ENCODE results near the gene ASPSCR1.

DNA sequence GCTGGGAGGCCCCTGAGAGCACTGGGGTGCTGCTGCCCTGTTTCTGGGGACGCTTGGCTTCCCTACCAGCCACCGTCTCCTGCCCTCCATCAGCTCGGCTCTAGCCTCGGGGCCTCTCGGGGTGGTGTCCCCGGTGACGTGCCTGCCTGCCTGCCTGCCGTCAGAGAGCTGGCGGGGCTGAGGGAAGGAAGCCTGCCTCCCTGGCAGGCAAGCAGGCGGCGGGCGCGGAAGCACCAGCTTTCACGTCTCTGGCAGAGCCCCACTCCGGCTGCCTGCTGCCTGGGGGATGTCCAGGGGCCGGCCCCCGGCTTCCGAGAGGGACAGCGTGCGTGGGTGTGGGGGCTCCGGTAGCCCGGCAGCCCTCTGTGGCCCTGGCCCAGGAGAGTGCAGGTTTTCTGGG, 35.9 kb downstream of the ASPSCR1 start:
- TF ChIP-seq KDM1A (IDR thresholded peaks at IDR 0.05; ENCODE audit: borderline replicate concordance, low read length): no peak
- no peak for TF ChIP-seq CTCF (IDR thresholded peaks at IDR 0.05; ENCODE audit: control extremely low read depth in 1 of 3, insufficient read depth in 1 of 3, low read depth in 1 of 3, low read length in 3 of 3)
- TF ChIP-seq, protein P1, sequence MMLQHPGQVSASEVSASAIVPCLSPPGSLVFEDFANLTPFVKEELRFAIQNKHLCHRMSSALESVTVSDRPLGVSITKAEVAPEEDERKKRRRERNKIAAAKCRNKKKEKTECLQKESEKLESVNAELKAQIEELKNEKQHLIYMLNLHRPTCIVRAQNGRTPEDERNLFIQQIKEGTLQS (IDR thresholded peaks at IDR 0.05; ENCODE audit: insufficient read depth, low read depth, low read length): no peak
- no peak for TF ChIP-seq TAF1 (IDR thresholded peaks at IDR 0.05; ENCODE audit: low read depth, low read length)
- TF ChIP-seq, protein P2, sequence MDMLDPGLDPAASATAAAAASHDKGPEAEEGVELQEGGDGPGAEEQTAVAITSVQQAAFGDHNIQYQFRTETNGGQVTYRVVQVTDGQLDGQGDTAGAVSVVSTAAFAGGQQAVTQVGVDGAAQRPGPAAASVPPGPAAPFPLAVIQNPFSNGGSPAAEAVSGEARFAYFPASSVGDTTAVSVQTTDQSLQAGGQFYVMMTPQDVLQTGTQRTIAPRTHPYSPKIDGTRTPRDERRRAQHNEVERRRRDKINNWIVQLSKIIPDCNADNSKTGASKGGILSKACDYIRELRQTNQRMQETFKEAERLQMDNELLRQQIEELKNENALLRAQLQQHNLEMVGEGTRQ (IDR thresholded peaks at IDR 0.05; ENCODE audit: low read length): no peak
- TF ChIP-seq TCF12 (IDR thresholded peaks at IDR 0.05; ENCODE audit: low read depth, low read length): no peak
- TF ChIP-seq EZH2 (IDR thresholded peaks at IDR 0.05; ENCODE audit: low read depth, low read length, severe bottlenecking): no peak
- no peak for TF ChIP-seq CEBPB (IDR thresholded peaks at IDR 0.05; ENCODE audit: low read depth, low read length)
- TF ChIP-seq RFX5 (IDR thresholded peaks at IDR 0.05; ENCODE audit: borderline replicate concordance, low read depth, low read length): no peak
- TF ChIP-seq ZNF274 (IDR thresholded peaks at IDR 0.05; ENCODE audit: borderline replicate concordance, extremely low read depth, low read length): no peak
- TF ChIP-seq SIX5 (IDR thresholded peaks at IDR 0.05; ENCODE audit: low read depth, low read length): no peak
- TF ChIP-seq BRCA1 (IDR thresholded peaks at IDR 0.05; ENCODE audit: low read depth, low read length): no peak
- no peak for TF ChIP-seq POLR2A (IDR thresholded peaks at IDR 0.05; ENCODE audit: control extremely low read depth in 1 of 2, low read depth in 2 of 2, low read length in 2 of 2)
